SU-DHL-6 (cell line): ENCODE results near the gene ASTN2.

Experiments
- EZH2phosphoT487 ChIP-seq: fragments of 200-600 bp; sonication (generic), shearing (Covaris generic); conservative IDR thresholded peaks from 2 replicates; pipeline ENCODE4 v1.6.1; 2018; ENCODE audit warnings: mild to moderate bottlenecking, antibody characterized with exemption, low read length, moderate library complexity, mixed read lengths
- TF ChIP-seq, protein P1 (sequence below): fragments of 200-600 bp; sonication (generic); IDR thresholded peaks from one replicate; pipeline ENCODE4 v1.5.1; 2017; ENCODE audit warnings: antibody characterized with exemption, mild to moderate bottlenecking, low read length, moderate library complexity; ENCODE audit not compliant: insufficient read depth, poor library complexity, severe bottlenecking

DNA sequence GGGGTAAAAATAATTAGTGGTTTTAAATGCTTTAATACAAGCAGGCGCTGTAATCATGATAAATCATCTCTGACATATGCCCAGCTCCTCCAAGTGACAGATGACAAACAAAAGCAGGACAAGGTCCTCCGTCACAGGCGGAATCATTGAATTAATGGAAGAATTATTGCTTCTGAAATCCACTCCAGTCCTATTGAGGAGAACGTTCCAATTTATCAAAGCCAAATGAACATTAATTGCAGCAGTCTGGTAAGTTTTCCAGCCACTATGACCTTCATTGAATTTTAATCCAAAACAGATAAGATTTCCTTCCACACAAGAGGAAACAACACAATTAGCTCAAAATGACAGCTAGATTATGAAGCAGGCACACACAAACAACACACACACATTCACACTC, 136.8 kb downstream of the ASTN2 start:
- TF ChIP-seq, protein P1, sequence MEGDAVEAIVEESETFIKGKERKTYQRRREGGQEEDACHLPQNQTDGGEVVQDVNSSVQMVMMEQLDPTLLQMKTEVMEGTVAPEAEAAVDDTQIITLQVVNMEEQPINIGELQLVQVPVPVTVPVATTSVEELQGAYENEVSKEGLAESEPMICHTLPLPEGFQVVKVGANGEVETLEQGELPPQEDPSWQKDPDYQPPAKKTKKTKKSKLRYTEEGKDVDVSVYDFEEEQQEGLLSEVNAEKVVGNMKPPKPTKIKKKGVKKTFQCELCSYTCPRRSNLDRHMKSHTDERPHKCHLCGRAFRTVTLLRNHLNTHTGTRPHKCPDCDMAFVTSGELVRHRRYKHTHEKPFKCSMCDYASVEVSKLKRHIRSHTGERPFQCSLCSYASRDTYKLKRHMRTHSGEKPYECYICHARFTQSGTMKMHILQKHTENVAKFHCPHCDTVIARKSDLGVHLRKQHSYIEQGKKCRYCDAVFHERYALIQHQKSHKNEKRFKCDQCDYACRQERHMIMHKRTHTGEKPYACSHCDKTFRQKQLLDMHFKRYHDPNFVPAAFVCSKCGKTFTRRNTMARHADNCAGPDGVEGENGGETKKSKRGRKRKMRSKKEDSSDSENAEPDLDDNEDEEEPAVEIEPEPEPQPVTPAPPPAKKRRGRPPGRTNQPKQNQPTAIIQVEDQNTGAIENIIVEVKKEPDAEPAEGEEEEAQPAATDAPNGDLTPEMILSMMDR, result no peak
- TF ChIP-seq EZH2phosphoT487, result no peak
